ENCODE measurements around the gene ZGLP1. TPM values are rescaled to one million over a fixed set of nuclear protein-coding genes. Genes with fewer than 3 reads are reported as not detected.

ZGLP1 gene
- total RNA-seq, 1 donor from 2014 or later: 14.9 TPM

DNA sequence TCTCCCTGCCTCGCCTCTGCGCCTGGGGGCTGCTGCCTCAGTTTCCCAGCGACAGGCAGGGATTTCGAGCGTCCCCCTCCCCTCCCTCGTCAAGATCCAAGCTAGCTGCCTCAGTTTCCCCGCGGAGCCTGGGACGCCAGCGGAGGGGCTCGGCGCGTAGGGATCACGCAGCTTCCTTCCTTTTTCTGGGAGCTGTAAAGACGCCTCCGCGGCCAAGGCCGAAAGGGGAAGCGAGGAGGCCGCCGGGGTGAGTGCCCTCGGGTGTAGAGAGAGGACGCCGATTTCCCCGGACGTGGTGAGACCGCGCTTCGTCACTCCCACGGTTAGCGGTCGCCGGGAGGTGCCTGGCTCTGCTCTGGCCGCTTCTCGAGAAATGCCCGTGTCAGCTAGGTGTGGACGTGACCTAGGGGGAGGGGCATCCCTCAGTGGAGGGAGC is 39.4 kb downstream of the ZGLP1 start:
- Mint-ChIP-seq H3K27me3 (ENCODE audit: low read depth) (peaks cover 50% of the 10 kb centered on the region), H3K36me3 (no peaks in the 10 kb centered on the region), H3K4me1 (no peaks in the 10 kb centered on the region), H3K9me3 (no peaks in the 10 kb centered on the region), H3K27ac (no peak overlapping the region), H3K4me3 (peak overlapping the region; percentile 55)
- DNase-seq (ENCODE audit: low spot score in 2 of 2, unreplicated experiment in 2 of 2): no peak
- no peak for TF ChIP-seq CTCF (IDR thresholded peaks at IDR 0.05; ENCODE audit: unreplicated experiment)

DNA sequence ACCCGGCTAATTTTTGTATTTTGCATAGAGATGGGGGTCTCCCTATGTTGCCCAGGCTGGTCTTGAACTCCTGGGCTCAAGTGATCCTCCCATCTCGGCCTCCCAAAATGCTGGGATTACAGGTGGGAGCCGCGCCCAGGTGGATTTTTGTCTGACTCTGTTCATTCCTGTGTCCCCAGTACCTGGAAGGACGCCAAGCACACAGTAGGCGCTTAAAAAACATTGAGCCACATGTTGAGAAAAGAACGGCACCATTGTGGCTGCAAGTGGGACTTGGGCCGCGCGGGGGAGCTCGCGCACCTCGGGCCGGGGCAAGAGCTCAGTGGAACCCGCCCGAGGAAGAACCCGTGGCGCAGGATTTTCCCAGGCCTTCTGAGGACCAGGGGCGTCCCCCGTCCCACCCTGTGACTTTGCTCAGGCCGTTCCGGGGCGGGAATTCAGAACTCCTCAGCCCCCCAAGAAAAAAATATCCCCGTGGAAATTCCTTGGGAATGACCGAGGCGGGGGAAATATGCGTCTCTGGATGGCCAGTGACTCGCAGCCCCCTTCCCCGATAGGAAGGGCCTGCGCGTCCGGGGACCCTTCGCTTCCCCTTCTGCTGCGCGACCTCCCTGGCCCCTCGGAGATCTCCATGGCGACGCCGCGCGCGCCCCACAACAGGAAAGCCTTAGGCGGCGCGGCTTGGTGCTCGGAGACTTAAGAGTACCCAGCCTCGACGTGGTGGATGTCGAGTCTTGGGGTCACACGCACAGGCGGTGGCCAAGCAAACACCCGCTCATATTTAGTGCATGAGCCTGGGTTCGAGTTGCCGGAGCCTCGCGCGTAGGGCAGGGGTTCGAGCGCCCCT is 40.1 kb downstream of the ZGLP1 start:
- peak; percentile 84 for TF ChIP-seq CTCF (IDR thresholded peaks at IDR 0.05; ENCODE audit: unreplicated experiment)
- Mint-ChIP-seq H3K9me3 (no peaks in the 10 kb centered on the region), H3K36me3 (no peaks in the 10 kb centered on the region), H3K4me3 (peak overlapping the region; percentile 55), H3K27me3 (ENCODE audit: low read depth) (peaks cover 46% of the 10 kb centered on the region), H3K4me1 (no peaks in the 10 kb centered on the region), H3K27ac (no peak overlapping the region)
- DNase-seq (ENCODE audit: low spot score in 2 of 2, unreplicated experiment in 2 of 2): peak; percentile 70 to 89

DNA sequence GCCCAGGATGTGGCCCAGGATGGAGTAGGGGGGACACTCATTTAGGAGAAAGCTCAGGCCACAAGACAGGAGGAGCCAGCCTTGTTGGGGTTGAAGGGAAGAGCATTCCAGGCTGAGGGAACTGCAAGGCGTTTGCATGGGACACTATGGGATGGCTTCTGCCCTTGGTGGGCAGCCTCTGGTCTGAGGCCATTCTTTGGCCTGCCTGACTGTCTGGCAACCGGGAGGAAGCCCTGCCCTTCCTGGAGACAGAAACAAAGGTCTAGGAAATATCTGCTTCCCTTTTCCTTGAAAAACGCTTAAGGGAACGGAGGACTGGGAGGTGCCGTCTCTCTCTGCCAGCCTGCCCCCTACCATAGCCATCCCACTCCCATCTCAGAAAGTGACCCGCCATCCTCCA is 41.5 kb downstream of the ZGLP1 start:
- no peak for DNase-seq (ENCODE audit: low spot score in 2 of 2, unreplicated experiment in 2 of 2)
- no peak overlapping the region for H3K27ac Mint-ChIP-seq
- H3K4me1 Mint-ChIP-seq: no peaks in the 10 kb centered on the region
- H3K27me3 Mint-ChIP-seq (ENCODE audit: low read depth): peaks cover 42% of the 10 kb centered on the region
- H3K4me3 Mint-ChIP-seq: no peak overlapping the region
- H3K9me3 Mint-ChIP-seq: no peaks in the 10 kb centered on the region
- no peaks in the 10 kb centered on the region for H3K36me3 Mint-ChIP-seq
- TF ChIP-seq CTCF (IDR thresholded peaks at IDR 0.05; ENCODE audit: unreplicated experiment): no peak

DNA sequence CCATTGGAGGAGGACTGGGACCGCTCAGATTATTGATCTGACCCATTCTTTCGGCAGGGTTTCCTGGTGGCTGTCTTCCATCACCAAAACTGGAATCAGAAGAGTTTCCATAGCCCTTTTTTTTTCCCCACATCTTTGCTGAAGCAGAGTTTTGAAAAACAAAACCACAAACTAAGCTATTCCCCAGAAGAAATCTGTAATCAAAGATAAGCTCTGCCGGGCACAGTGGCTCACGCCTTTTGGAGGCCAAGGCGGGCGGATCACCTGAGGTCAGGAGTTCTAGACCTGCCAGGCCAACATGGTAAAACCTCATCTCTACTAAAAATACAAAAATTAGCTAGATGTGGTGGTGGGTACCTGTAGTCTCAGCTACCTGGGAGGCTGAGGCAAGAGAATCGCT is 42.9 kb downstream of the ZGLP1 start:
- no peaks in the 10 kb centered on the region for H3K4me1 Mint-ChIP-seq

DNA sequence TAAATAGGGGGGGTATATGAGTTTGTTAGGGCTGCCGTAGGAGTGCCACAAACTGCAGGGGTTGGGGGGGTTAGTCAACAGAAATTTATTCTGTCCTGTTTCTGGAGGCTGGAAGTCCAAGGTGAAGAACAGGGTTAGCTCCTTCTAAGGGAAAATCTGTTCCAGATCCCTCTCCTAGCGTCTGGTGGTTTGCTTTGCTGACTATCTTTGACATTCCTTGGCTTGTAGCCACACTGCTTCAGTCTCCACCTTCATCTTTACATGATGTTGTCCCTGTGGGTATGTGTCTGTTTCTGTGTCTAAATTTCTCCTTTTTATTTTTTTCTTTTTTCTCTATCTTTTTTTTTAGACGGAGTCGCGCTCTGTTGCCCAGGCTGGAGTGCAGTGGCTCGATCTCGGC is 46.8 kb downstream of the ZGLP1 start:
- peaks cover 4% of the 10 kb centered on the region for H3K36me3 Mint-ChIP-seq
- no peaks in the 10 kb centered on the region for H3K9me3 Mint-ChIP-seq
- TF ChIP-seq CTCF (IDR thresholded peaks at IDR 0.05; ENCODE audit: unreplicated experiment): no peak
- no peaks in the 10 kb centered on the region for H3K27me3 Mint-ChIP-seq (ENCODE audit: low read depth)
- DNase-seq (ENCODE audit: low spot score in 2 of 2, unreplicated experiment in 2 of 2): no peak
- H3K4me1 Mint-ChIP-seq: no peaks in the 10 kb centered on the region
- H3K27ac Mint-ChIP-seq: no peak overlapping the region
- no peak overlapping the region for H3K4me3 Mint-ChIP-seq

More for the DNA sequence above, 42.9 kb downstream of the ZGLP1 start:
- DNase-seq (ENCODE audit: low spot score in 2 of 2, unreplicated experiment in 2 of 2): no peak
- Mint-ChIP-seq H3K36me3 (no peaks in the 10 kb centered on the region), H3K27ac (no peak overlapping the region), H3K4me3 (no peak overlapping the region), H3K9me3 (no peaks in the 10 kb centered on the region), H3K27me3 (ENCODE audit: low read depth) (peaks cover 31% of the 10 kb centered on the region)
- TF ChIP-seq CTCF (IDR thresholded peaks at IDR 0.05; ENCODE audit: unreplicated experiment): no peak

Data from mesothelial cell of epicardium (in vitro differentiated cells).